Stromal cell of bone marrow (primary cell): Measurements from ENCODE around the gene THUMPD2.
"Not testable (repeated sequence)": the region's sequence is repeated elsewhere in the genome, so short reads cannot be mapped to it uniquely, and the experiment has no call there.

ENCODE experiments used
- DNase-seq: peaks from one replicate; pipeline ENCODE4 v3.0.0-alpha.2; 2012; ENCODE audit warnings: low read depth

Gene THUMPD2

GRCh38 chr2:39757156-39757555, 21.9 kb downstream of the THUMPD2 start:
- DNase-seq = no peak

GRCh38 chr2:39755466-39755865, 23.6 kb downstream of the THUMPD2 start:
- DNase-seq = no peak

- DNase-seq = no peak
Measured at GRCh38 chr2:39743269-39743776, 35.7 kb downstream of the THUMPD2 start.

- no peak for DNase-seq
Measured at GRCh38 chr2:39741871-39742270, 37.2 kb downstream of the THUMPD2 start.

GRCh38 chr2:39739386-39739785, 39.7 kb downstream of the THUMPD2 start:
- no peak for DNase-seq

- DNase-seq = no peak
Measured at GRCh38 chr2:39738936-39739335, 40.1 kb downstream of the THUMPD2 start.

- peak; percentile 47 for DNase-seq
Measured at GRCh38 chr2:39737661-39738060, 41.4 kb downstream of the THUMPD2 start.

- DNase-seq = peak; percentile 72
Measured at GRCh38 chr2:39736640-39737039, 42.4 kb downstream of the THUMPD2 start.

GRCh38 chr2:39735648-39736047, 43.4 kb downstream of the THUMPD2 start:
- no peak for DNase-seq

GRCh38 chr2:39734445-39734844, 44.6 kb downstream of the THUMPD2 start:
- DNase-seq = no peak

- DNase-seq = no peak
Measured at GRCh38 chr2:39733070-39733674, 45.9 kb downstream of the THUMPD2 start.

GRCh38 chr2:39732482-39732881, 46.6 kb downstream of the THUMPD2 start:
- no peak for DNase-seq

- no peak for DNase-seq
Measured at GRCh38 chr2:39731546-39731945, 47.5 kb downstream of the THUMPD2 start.

GRCh38 chr2:39730685-39731302, 48.3 kb downstream of the THUMPD2 start:
- no peak for DNase-seq

GRCh38 chr2:39730276-39730675, 48.8 kb downstream of the THUMPD2 start:
- DNase-seq = no peak

GRCh38 chr2:39728941-39729351, 50.1 kb downstream of the THUMPD2 start:
- no peak for DNase-seq

GRCh38 chr2:39728085-39728484, 51.0 kb downstream of the THUMPD2 start:
- not testable (repeated sequence) for DNase-seq

- peak; percentile 51 for DNase-seq
Measured at GRCh38 chr2:39725401-39725800, 53.7 kb downstream of the THUMPD2 start.

GRCh38 chr2:39724828-39725144, 54.3 kb downstream of the THUMPD2 start:
- no peak for DNase-seq

- DNase-seq = no peak
Measured at GRCh38 chr2:39723946-39724827, 54.9 kb downstream of the THUMPD2 start.

- DNase-seq = no peak
Measured at GRCh38 chr2:39723497-39723896, 55.6 kb downstream of the THUMPD2 start.

- DNase-seq = no peak
Measured at GRCh38 chr2:39720970-39721369, 58.1 kb downstream of the THUMPD2 start.

- no peak for DNase-seq
Measured at GRCh38 chr2:39719317-39719716, 59.7 kb downstream of the THUMPD2 start.
